SKM-1 treated with dmso at 0.1 percent for 144 hours (cell line): ENCODE measurements around the gene RPS6KL1.

Experiments
- DNase-seq: peaks from one replicate; lab custom pipeline; 2025; ENCODE audit not compliant: unreplicated experiment; lab: John Stamatoyannopoulos, UW

RPS6KL1 gene

DNA sequence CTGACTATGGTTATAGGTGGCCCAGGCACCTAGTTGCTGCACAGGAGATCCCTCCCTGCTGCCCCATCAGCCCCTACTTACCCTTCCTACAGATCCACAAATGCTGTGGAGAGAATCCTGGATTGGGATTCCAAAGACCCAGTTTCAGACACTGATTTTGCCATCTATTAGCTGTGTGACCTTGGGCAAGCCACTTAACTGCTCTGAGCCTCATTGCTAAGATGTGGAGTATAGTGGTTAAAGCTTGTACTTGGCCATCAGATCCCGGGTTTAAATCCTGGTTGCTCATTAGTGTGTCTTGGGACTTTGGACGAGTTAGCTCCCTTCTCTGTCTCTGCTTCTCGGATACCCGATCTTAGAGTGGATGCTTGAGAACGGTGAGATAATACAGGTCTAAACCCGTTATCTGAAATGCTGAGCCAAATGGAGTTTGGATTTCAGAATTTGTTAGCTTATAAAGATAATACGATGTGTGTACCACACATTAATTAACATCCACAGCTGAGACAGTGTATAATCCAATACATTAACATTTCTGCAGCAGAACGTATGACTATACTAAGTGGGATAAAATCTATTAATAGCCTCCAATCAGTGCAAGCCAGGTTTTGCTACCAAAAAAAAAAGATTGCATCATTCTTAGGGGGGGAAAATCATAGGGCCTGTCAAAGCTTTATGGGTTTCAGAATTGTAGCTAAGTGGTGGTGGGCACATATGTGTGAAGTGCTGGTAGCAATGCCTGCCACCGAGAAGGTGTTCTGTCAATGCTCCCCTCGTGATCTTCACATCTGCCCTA lies 63.1 kb downstream of the RPS6KL1 start:
- no peak for DNase-seq

DNA sequence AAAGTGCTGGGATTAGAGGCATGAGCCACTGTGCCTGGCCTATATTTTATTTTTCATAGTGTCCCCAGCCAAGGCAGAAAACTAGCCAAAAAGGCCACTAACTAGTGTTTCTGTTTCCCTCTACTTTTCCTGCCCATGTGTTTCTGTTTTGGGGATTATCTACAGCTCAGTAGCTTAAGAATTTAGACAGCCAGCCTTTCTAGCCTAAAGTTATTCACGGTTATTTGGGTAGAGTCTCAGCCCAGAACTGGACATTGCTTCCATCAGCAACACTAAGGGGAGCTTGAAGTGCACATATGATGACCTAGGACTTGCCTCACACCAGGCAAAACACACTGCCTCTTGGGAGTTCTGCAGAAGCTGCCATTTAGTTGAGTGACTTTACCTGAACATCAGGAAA lies 65.0 kb downstream of the RPS6KL1 start:
- DNase-seq = no peak

DNA sequence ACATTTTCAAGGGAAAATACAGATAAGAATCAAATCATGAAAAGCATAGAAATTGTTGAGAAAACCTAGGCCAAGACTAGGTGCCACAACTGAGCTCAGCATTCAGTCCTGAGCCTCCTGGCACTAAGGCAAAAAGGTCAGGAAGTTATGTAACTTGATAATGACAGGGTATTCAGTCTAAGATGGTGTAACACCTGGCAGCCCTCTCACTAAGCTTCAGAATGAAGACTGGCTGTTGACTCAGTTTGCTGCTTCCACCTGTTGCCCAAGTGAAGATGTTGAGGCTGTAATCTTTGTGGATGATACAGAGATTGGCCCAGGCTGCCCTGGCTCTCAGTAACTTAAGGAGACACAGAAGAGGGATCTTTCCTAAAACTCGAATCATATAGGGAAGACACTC lies 66.7 kb downstream of the RPS6KL1 start:
- DNase-seq = no peak

DNA sequence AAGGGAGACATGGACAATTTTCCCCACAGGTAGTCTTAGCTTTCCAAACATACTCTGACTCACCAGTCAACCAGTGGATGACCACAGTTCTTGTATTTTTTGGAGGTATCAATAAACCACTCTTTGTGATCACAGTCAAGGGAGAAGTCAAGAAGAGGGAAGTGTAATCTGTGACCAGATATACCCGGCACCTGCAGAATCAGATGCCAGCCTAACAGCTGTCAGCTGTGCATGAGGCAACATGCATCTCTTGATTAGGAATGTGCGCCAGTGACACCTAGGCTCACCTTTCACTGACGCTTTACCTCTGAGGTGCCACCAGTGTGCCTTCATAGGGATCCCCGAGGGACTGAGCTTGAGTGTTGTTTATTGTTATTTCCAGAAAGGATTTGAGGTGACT lies 67.1 kb downstream of the RPS6KL1 start:
- DNase-seq = no peak

DNA sequence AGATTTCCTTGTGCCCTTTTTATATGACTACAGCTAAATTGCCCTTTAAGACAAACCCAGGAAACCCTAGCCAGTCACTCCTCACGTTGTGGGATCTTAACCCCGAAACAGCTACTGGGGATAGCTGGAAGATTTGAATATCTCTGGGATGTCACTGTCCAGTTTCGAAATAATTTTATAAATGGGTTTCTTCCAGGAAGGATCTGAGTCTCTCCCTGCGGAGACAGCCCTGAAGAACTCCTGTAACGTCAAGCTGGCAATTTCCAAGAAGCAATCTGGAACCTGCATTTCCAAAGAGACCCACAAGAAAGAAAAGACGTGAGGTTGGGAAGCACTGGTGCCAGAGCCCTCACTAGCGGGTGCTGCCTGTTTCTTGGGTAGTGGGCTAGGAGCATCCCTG lies 68.0 kb downstream of the RPS6KL1 start:
- DNase-seq = no peak
